HCT116 (cell line): Measurements from ENCODE around the gene PTCSC3. TPM values are rescaled to one million over a fixed set of nuclear protein-coding genes. Genes with fewer than 3 reads are reported as not detected.

Experiments used
- ATAC-seq: fragments of 200-7000 bp; cut with Tn5 transposase; 2 replicates; pipeline ENCODE4 v1.9.1; 2020; ENCODE audit warnings: mild to moderate bottlenecking, moderate library complexity
- BruUV-seq: library from RNA; stranded (reverse); fragments of 400-500 nt; replicated peaks from 2 replicates; lab custom pipeline; 2021; lab: Mats Ljungman, UMichigan
- CTCF ChIA-PET: fragments of 300-600 bp; sonication (Branson Sonifier 250); formaldehyde crosslinking; loops from one replicate; lab custom pipeline; 2021; ENCODE audit warnings: antibody characterized with exemption; lab: Charles Lee
- POLR2A ChIA-PET: fragments of 300-600, 350-600 bp; sonication (Branson Sonifier 250); formaldehyde crosslinking; loops from one replicate; lab custom pipeline; 2021; ENCODE audit warnings: antibody characterized with exemption; lab: Charles Lee
- RAD21 ChIA-PET, 2 experiments: fragments of 300-600 bp; sonication (Branson Sonifier 250); formaldehyde crosslinking; loops; one replicate each; lab custom pipeline; 2023; ENCODE audit warnings: low total read pairs in 2 of 2; ENCODE audit not compliant: uncharacterized antibody in 2 of 2, unreplicated experiment in 2 of 2, low non-redundant PET in 1 of 2; lab: Charles Lee
- DNase-seq: peaks from one replicate; pipeline ENCODE4 v3.0.0-alpha.2; 2010; ENCODE audit warnings: low read depth, low spot score
- H2AFZ ChIP-seq: fragments of 200-600 bp; shearing (Covaris generic), sonication (generic); 2 replicates; pipeline ENCODE4 v1.6.1; 2017; ENCODE audit warnings: low read depth, mixed run types, mixed read lengths, antibody characterized with exemption, low read length; ENCODE audit not compliant: poor library complexity, severe bottlenecking
- H3K27ac ChIP-seq: 2 replicates; pipeline ENCODE4 v1.5.1; 2012; ENCODE audit warnings: low read depth, low read length
- H3K27me3 ChIP-seq: fragments of 200-600 bp; sonication (generic); 2 replicates; pipeline ENCODE4 v1.6.1; 2016; ENCODE audit warnings: mixed run types, low read length, mixed read lengths; ENCODE audit not compliant: insufficient read depth
- H3K36me3 ChIP-seq, 2 experiments: fragments of 200-500 bp in 1 of 2; fragments of 200-600 bp in 1 of 2; sonication (Bioruptor generic) in 1 of 2; sonication (generic) in 1 of 2; 2 replicates each; pipeline versions ENCODE4 v1.5.1 to v1.6.1; 2014 to 2016; ENCODE audit warnings: low read length in 2 of 2, inconsistent platforms in 1 of 2, mixed read lengths in 1 of 2, mixed run types in 1 of 2; ENCODE audit not compliant: insufficient read depth in 2 of 2, control insufficient read depth in 1 of 2
- H3K4me1 ChIP-seq, 2 experiments: fragments of 200-600 bp in 1 of 2; sonication (generic) in 1 of 2; 2 replicates each; pipeline versions ENCODE4 v1.5.1 to v1.6.1; 2012 to 2017; ENCODE audit warnings: low read length in 2 of 2, inconsistent platforms in 1 of 2, mild to moderate bottlenecking in 1 of 2, mixed read lengths in 1 of 2, mixed run types in 1 of 2, moderate library complexity in 1 of 2; ENCODE audit not compliant: insufficient read depth in 2 of 2, control insufficient read depth in 1 of 2
- H3K4me2 ChIP-seq: fragments of 200-600 bp; sonication (generic); 2 replicates; pipeline ENCODE4 v1.6.1; 2017; ENCODE audit warnings: mixed run types, low read length, mixed read lengths
- H3K4me3 ChIP-seq, 2 experiments: fragments of 200-600 bp in 1 of 2; sonication (generic) in 1 of 2; replicated peaks in 1 of 2; 2 replicates each; pipeline ENCODE4 v1.5.1; 2011 to 2016; ENCODE audit warnings: low read length in 2 of 2, control low read depth in 1 of 2, low read depth in 1 of 2, mild to moderate bottlenecking in 1 of 2, mixed read lengths in 1 of 2, mixed run types in 1 of 2
- H3K79me2 ChIP-seq: fragments of 200-600 bp; sonication (generic); 2 replicates; pipeline ENCODE4 v1.6.1; 2017; ENCODE audit warnings: mild to moderate bottlenecking, mixed run types, low read length, moderate library complexity, mixed read lengths; ENCODE audit not compliant: insufficient read depth
- H3K9ac ChIP-seq: fragments of 200-600 bp; sonication (generic); 2 replicates; pipeline ENCODE4 v1.6.1; 2016; ENCODE audit warnings: low read length, mixed read lengths
- H3K9me2 ChIP-seq: fragments of 200-600 bp; sonication (generic), shearing (Covaris generic); 2 replicates; pipeline ENCODE4 v1.6.1; 2017; ENCODE audit warnings: mixed run types, mild to moderate bottlenecking, moderate library complexity; ENCODE audit not compliant: insufficient read depth
- H3K9me3 ChIP-seq, 2 experiments: fragments of 200-500 bp in 1 of 2; fragments of 200-600 bp in 1 of 2; sonication (Bioruptor generic) in 1 of 2; sonication (generic) in 1 of 2; 2 replicates each; pipeline ENCODE4 v1.6.1; 2014 to 2017; ENCODE audit warnings: low read length in 2 of 2, mixed read lengths in 2 of 2, inconsistent platforms in 1 of 2, low read depth in 1 of 2, mild to moderate bottlenecking in 1 of 2, mixed run types in 1 of 2, moderate library complexity in 1 of 2; ENCODE audit not compliant: control insufficient read depth in 1 of 2, insufficient read depth in 1 of 2
- H4K20me1 ChIP-seq: fragments of 200-600 bp; sonication (generic), shearing (Covaris generic); 2 replicates; pipeline ENCODE4 v1.6.1; 2017; ENCODE audit warnings: mixed run types, mild to moderate bottlenecking, moderate library complexity; ENCODE audit not compliant: insufficient read depth
- ATF3 ChIP-seq: IDR thresholded peaks from 2 replicates; pipeline ENCODE4 v1.6.1; 2012
- CBX3 ChIP-seq: IDR thresholded peaks from 2 replicates; pipeline ENCODE4 v1.6.1; 2012; ENCODE audit warnings: low read depth
- CEBPB ChIP-seq: IDR thresholded peaks from 2 replicates; pipeline ENCODE4 v1.6.1; 2012; ENCODE audit warnings: low read depth
- CTCF ChIP-seq, 3 experiments: fragments of 200-600 bp in 1 of 3; sonication (generic) in 1 of 3; IDR thresholded peaks in 2 of 3; conservative IDR thresholded peaks in 1 of 3; 2 replicates each; pipeline ENCODE4 v1.5.1; 2012 to 2017; ENCODE audit warnings: low read depth in 2 of 3, low read length in 2 of 3, antibody characterized with exemption in 1 of 3, borderline replicate concordance in 1 of 3, control low read depth in 1 of 3, mild to moderate bottlenecking in 1 of 3, mixed read lengths in 1 of 3, mixed run types in 1 of 3, moderate library complexity in 1 of 3; ENCODE audit not compliant: insufficient read depth in 1 of 3
- EGR1 ChIP-seq: IDR thresholded peaks from 2 replicates; pipeline ENCODE4 v1.6.1; 2012; ENCODE audit warnings: low read depth
- ELF1 ChIP-seq: IDR thresholded peaks from 2 replicates; pipeline ENCODE4 v1.6.1; 2012; ENCODE audit warnings: low read depth, borderline replicate concordance
- POLR2A ChIP-seq: IDR thresholded peaks from 2 replicates; pipeline ENCODE4 v1.7.0; 2011; ENCODE audit warnings: borderline replicate concordance; ENCODE audit not compliant: insufficient read depth, insufficient read length; ENCODE audit errors: extremely low read depth
- POLR2AphosphoS5 ChIP-seq: IDR thresholded peaks from 2 replicates; pipeline ENCODE4 v1.6.1; 2011; ENCODE audit warnings: mild to moderate bottlenecking, low read depth, low read length, moderate library complexity
- SRF ChIP-seq: IDR thresholded peaks from 2 replicates; pipeline ENCODE4 v1.6.1; 2012; ENCODE audit warnings: low read depth
- ZFX ChIP-seq: fragments of 450-650 bp; IDR thresholded peaks from 2 replicates; pipeline ENCODE4 v1.6.1; 2017
- intact Hi-C: fragments of 100-400 bp; cut with micrococcal nuclease; formaldehyde crosslinking; loops from 2 replicates; pipeline ENCODE4 v1.10.0; 2022
- total RNA-seq: library from RNA; stranded (reverse); gene quantifications from one replicate; pipeline ENCODE4 v1.2.1, GENCODE V29; 2021; ENCODE audit not compliant: unreplicated experiment
- TF ChIP-seq, protein P1 (sequence below): IDR thresholded peaks from 2 replicates; pipeline ENCODE4 v1.6.1; 2012; ENCODE audit warnings: low read depth

The PTCSC3 gene
- total RNA-seq, 1 experiment from 2014 or later = not detected

- intact Hi-C loops = no loop called here
- Histone ChIP-seq H4K20me1 (no peaks in the 10 kb centered on the region), H3K4me1 (peaks cover 6 to 10% of the 10 kb centered on the region in 2 experiments), H3K79me2 (no peaks in the 10 kb centered on the region), H3K36me3 (no peaks in the 10 kb centered on the region), H3K27ac (no peak overlapping the region), H3K4me3 (no peak overlapping the region), H3K4me2 (no peak overlapping the region), H3K9me2 (no peaks in the 10 kb centered on the region), H2AFZ (no peak overlapping the region), H3K27me3 (no peaks in the 10 kb centered on the region), H3K9me3 (no peaks in the 10 kb centered on the region), H3K9ac (no peak overlapping the region)
- DNase-seq = no peak
- POLR2A ChIA-PET = no interaction called here
- no peak for ATAC-seq
- RAD21 ChIA-PET = no interaction called here
- CTCF ChIA-PET = no interaction called here
- no TSS peak for BruUV-seq
- TF ChIP-seq ATF3 = no peak
- no peak for TF ChIP-seq EGR1
- no peak for TF ChIP-seq CBX3
- TF ChIP-seq, protein P1, sequence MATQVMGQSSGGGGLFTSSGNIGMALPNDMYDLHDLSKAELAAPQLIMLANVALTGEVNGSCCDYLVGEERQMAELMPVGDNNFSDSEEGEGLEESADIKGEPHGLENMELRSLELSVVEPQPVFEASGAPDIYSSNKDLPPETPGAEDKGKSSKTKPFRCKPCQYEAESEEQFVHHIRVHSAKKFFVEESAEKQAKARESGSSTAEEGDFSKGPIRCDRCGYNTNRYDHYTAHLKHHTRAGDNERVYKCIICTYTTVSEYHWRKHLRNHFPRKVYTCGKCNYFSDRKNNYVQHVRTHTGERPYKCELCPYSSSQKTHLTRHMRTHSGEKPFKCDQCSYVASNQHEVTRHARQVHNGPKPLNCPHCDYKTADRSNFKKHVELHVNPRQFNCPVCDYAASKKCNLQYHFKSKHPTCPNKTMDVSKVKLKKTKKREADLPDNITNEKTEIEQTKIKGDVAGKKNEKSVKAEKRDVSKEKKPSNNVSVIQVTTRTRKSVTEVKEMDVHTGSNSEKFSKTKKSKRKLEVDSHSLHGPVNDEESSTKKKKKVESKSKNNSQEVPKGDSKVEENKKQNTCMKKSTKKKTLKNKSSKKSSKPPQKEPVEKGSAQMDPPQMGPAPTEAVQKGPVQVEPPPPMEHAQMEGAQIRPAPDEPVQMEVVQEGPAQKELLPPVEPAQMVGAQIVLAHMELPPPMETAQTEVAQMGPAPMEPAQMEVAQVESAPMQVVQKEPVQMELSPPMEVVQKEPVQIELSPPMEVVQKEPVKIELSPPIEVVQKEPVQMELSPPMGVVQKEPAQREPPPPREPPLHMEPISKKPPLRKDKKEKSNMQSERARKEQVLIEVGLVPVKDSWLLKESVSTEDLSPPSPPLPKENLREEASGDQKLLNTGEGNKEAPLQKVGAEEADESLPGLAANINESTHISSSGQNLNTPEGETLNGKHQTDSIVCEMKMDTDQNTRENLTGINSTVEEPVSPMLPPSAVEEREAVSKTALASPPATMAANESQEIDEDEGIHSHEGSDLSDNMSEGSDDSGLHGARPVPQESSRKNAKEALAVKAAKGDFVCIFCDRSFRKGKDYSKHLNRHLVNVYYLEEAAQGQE = no peak
- TF ChIP-seq CTCF (IDR thresholded peaks at IDR 0.05 in 2 of 3, conservative IDR thresholded peaks at IDR 0.05 in 1 of 3; ENCODE audit: borderline replicate concordance in 1 of 3, insufficient read depth in 1 of 3, low read depth in 2 of 3, low read length in 2 of 3) = no peak
- TF ChIP-seq POLR2AphosphoS5 = no peak
- no peak for TF ChIP-seq SRF
- no peak for TF ChIP-seq ELF1
- TF ChIP-seq ZFX = no peak
- TF ChIP-seq CEBPB = no peak
- TF ChIP-seq POLR2A = no peak
Observed at GRCh38 chr14:36094963-36095362, 81.6 kb downstream of the PTCSC3 start.
